ENCODE measurements around the gene ARL10. TPM values are rescaled to one million over a fixed set of nuclear protein-coding genes. Genes with fewer than 3 reads are reported as not detected.

ARL10 gene
- total RNA-seq, 1 experiment from 2014 or later = 9.6 TPM

- Histone ChIP-seq H3K9me3 (ENCODE audit: control insufficient read depth, low read depth, low read length) (no peaks in the 10 kb centered on the region), H3K79me1 (ENCODE audit: insufficient read depth, low read depth, low read length, poor library complexity, severe bottlenecking) (no peaks in the 10 kb centered on the region), H3K56ac (ENCODE audit: insufficient read length, low read depth, low read length) (no peak overlapping the region), H2BK5ac (ENCODE audit: insufficient read length, low read length) (no peak overlapping the region), H3K4ac (ENCODE audit: low read depth, low read length) (no peak overlapping the region), H3K27ac (ENCODE audit: insufficient read length, low read depth, low read length) (no peak overlapping the region), H3K9ac (ENCODE audit: extremely low read depth, insufficient read length, low read length) (no peak overlapping the region), H3K18ac (ENCODE audit: insufficient read length, low read depth, low read length) (no peak overlapping the region), H3K79me2 (ENCODE audit: insufficient read depth, low read length) (no peaks in the 10 kb centered on the region), H3K27me3 (ENCODE audit: insufficient read depth, low read length) (no peaks in the 10 kb centered on the region; the same call in 1 of the 2 replicates), H3K4me2 (ENCODE audit: insufficient read depth, insufficient read length, low read length) (no peak overlapping the region), H4K8ac (replicated peaks; ENCODE audit: insufficient read length, low read depth, low read length) (no peak overlapping the region), H3K4me1 (ENCODE audit: insufficient read depth, low read length) (no peaks in the 10 kb centered on the region), H4K91ac (ENCODE audit: insufficient read length, low read depth, low read length) (no peak overlapping the region), H3T11ph (ENCODE audit: low read length) (no peak overlapping the region), H2BK15ac (ENCODE audit: low read depth, low read length) (no peak overlapping the region), H3K14ac (ENCODE audit: insufficient read depth, low read length) (no peak overlapping the region), H3K23ac (ENCODE audit: insufficient read length, low read depth, low read length) (no peak overlapping the region), H4K5ac (ENCODE audit: insufficient read length, low read depth, low read length) (no peak overlapping the region), H4K20me1 (ENCODE audit: control insufficient read depth, insufficient read depth, insufficient read length) (no peaks in the 10 kb centered on the region), H2BK20ac (ENCODE audit: low read depth, low read length, poor library complexity, severe bottlenecking) (no peak overlapping the region), H2AK5ac (ENCODE audit: insufficient read length, low read length) (no peak overlapping the region), H3K23me2 (ENCODE audit: insufficient read length, low read depth, low read length, poor library complexity, severe bottlenecking) (peaks cover 5% of the 10 kb centered on the region), H2BK120ac (ENCODE audit: low read depth, low read length, poor library complexity, severe bottlenecking) (no peak overlapping the region), H2BK12ac (ENCODE audit: insufficient read length, low read depth, low read length) (no peak overlapping the region), H2AFZ (ENCODE audit: low read length) (no peak overlapping the region)
- H3K4me3 Mint-ChIP-seq = no peak overlapping the region; a peak in 2 of 5 replicates
- WGBS (ENCODE audit: extremely low coverage, insufficient read length, low lambda C conversion rate) = no CpG with 5 or more reads among the region's 3 CpGs
- H3K9me3 Mint-ChIP-seq = peaks cover 2 to 12% of the 10 kb centered on the region in 2 experiments; a peak in 2 of 5 replicates
- peaks cover 6 to 9% of the 10 kb centered on the region in 2 experiments; a peak in 3 of 4 replicates for H3K4me1 Mint-ChIP-seq
- H3K27me3 Mint-ChIP-seq (ENCODE audit: low read depth) = peaks cover 19% of the 10 kb centered on the region
- H3K27ac Mint-ChIP-seq = no peak overlapping the region
- TF ChIP-seq CTCF (conservative IDR thresholded peaks at IDR 0.05) = no peak
- H3K36me3 Mint-ChIP-seq (ENCODE audit: insufficient read depth in 1 of 3, low read depth in 3 of 3) = peaks cover 0 to 10% (median 4%) of the 10 kb centered on the region in 3 experiments; a peak in 4 of 7 replicates
- no peak for DNase-seq
Observed at GRCh38 chr5:176414704-176415103, 49.4 kb downstream of the ARL10 start.

Measured in H9 (cell line).